BJ (cell line): ENCODE data around the gene SIRPA. TPM values are rescaled to one million over a fixed set of nuclear protein-coding genes. Genes with fewer than 3 reads are reported as not detected.

Experiments used
- CTCF ChIA-PET: fragments of 350-600 bp; formaldehyde crosslinking; extraction: SDS; loops from one replicate; lab custom pipeline; 2021; ENCODE audit warnings: antibody characterized with exemption, inconsistent platforms; lab: Yijun Ruan, JAX
- POLR2A ChIA-PET: fragments of 300-600 bp; sonication (Branson Sonifier 250); formaldehyde crosslinking; extraction: SDS; loops from one replicate; lab custom pipeline; 2021; ENCODE audit warnings: antibody characterized with exemption; lab: Charles Lee
- DNase-seq: peaks from one replicate; pipeline ENCODE4 v3.0.0-alpha.2; 2011; ENCODE audit warnings: low read depth
- H3K27me3 ChIP-seq: 2 replicates; pipeline ENCODE4 v1.6.0; 2011; ENCODE audit warnings: low read length; ENCODE audit not compliant: control insufficient read depth, insufficient read depth
- H3K36me3 ChIP-seq: 2 replicates; pipeline ENCODE4 v1.5.1; 2011; ENCODE audit warnings: low read length; ENCODE audit not compliant: control insufficient read depth, insufficient read depth
- H3K4me3 ChIP-seq: 2 replicates; pipeline ENCODE4 v1.5.1; 2011; ENCODE audit warnings: low read depth, mild to moderate bottlenecking, control low read depth, low read length
- polyA plus RNA-seq: library from polyadenylated mRNA; depleted of rRNA; stranded (reverse); fragments of >200 nt; gene quantifications from 2 replicates; pipeline ENCODE4 v1.2.3, GENCODE V29; 2011
- TF ChIP-seq, protein P1 (sequence below): IDR thresholded peaks from 2 replicates; pipeline ENCODE4 v1.5.1; 2011; ENCODE audit warnings: low read depth, mild to moderate bottlenecking, control low read depth, inconsistent platforms, low read length, moderate library complexity; ENCODE audit not compliant: insufficient read depth

SIRPA gene
- polyA plus RNA-seq, 1 experiment: 34.1 TPM

DNA sequence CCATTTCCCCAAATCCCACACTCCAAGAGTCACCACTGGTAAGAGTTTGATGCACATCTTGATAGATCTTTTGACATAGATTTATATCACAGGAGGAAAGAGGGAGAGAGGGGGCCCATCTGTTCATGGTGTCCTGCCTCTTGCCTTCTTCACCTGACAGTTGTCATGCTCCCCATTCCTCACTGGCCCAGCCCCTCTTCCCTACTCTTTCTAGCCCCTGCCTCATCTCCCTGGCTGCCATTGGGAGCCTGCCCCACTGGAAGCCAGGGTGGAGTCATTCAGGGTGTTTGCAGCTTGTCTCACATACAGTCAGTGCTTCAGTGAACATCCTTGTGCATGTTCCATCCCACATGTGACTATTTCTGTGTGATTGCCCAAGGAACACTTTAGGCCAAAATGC, 27.6 kb downstream of the SIRPA start:
- DNase-seq: no peak
- no peaks in the 10 kb centered on the region for H3K27me3 ChIP-seq
- H3K4me3 ChIP-seq: no peak overlapping the region
- H3K36me3 ChIP-seq: peaks cover 18% of the 10 kb centered on the region
- CTCF ChIA-PET: no interaction called here
- TF ChIP-seq, protein P1, sequence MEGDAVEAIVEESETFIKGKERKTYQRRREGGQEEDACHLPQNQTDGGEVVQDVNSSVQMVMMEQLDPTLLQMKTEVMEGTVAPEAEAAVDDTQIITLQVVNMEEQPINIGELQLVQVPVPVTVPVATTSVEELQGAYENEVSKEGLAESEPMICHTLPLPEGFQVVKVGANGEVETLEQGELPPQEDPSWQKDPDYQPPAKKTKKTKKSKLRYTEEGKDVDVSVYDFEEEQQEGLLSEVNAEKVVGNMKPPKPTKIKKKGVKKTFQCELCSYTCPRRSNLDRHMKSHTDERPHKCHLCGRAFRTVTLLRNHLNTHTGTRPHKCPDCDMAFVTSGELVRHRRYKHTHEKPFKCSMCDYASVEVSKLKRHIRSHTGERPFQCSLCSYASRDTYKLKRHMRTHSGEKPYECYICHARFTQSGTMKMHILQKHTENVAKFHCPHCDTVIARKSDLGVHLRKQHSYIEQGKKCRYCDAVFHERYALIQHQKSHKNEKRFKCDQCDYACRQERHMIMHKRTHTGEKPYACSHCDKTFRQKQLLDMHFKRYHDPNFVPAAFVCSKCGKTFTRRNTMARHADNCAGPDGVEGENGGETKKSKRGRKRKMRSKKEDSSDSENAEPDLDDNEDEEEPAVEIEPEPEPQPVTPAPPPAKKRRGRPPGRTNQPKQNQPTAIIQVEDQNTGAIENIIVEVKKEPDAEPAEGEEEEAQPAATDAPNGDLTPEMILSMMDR: no peak
- POLR2A ChIA-PET: no interaction called here

DNA sequence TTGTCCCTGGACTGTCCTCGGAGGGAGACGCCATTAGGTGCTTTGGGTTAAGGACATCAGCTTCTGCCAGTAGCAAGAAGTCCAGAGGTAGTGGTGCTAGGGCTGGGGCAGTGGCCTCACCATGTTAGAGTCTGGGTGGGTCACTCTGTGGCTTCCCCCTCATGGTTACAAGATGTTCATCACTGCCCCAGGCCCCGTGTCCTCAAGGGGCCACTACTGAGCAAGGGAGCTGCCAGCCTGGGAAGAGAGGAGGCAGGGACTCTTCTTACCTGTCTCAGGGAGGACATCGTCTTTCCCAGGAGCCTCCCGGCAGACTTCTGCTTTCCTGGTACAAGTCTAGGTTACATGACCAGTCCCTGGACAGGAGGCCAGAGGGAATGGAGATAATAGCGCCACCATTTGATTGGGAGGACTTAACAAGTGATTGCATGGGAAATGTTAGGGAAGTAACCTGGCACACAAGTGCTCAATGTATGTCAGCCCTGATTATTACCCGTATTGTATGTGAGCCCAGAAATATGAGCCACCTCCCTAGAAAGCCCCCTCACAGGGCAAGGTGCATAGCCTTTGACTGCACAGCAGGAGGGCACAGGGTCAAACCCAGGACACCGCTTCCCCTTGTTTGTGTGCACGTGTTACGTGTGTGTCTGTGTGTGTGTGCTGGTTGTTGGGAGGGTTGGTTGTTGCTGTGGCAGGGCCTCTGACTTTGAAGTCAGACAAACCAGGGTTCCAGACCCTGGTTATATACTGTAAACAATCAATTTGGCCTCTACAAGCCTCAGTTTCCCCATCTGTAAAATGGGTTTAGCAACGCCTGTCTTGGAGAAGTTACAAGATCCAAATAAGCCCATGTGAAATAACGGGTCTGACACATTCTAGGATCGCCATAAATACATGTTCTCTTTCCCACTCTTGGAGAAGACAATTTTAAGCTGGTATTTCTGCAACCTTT, 30.0 kb downstream of the SIRPA start:
- CTCF ChIA-PET: interaction anchor here (1.1 to 1.3 kb wide), 4 partner anchors 18 to 282 kb away, joined by 3 to 4 read pairs (median 3); no protein-coding TSS in a partner anchor
- Histone ChIP-seq H3K27me3 (no peaks in the 10 kb centered on the region), H3K36me3 (peaks cover 15% of the 10 kb centered on the region), H3K4me3 (no peak overlapping the region)
- POLR2A ChIA-PET: no interaction called here
- TF ChIP-seq, protein P1: no peak
- no peak for DNase-seq

DNA sequence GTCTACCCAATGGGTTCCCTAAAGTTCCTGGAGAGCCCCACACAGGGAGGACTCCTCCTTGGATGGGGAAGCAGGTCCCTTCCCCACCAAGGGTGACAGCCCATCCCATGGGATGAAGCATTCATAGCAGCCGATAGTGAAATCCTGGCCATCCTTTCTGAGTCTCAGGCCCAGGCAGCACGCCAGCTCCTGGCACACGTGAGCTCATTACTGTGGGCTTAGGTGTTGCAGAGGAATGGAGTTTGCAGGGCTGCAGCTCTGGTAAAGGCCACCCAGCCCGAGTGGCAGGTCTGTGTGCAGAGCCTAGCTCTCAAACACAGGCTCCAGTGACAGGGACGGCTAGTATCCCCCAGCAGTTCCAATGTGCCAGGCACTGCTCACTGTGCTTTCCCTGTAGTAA, 31.0 kb downstream of the SIRPA start:
- Histone ChIP-seq H3K36me3 (peaks cover 15% of the 10 kb centered on the region), H3K27me3 (no peaks in the 10 kb centered on the region), H3K4me3 (no peak overlapping the region)
- TF ChIP-seq, protein P1: no peak
- DNase-seq: no peak
- ChIA-PET POLR2A (no interaction called here), CTCF (interaction anchor here (1.3 kb wide), 2 partner anchors 136 to 281 kb away, joined by 3 read pairs; no protein-coding TSS in a partner anchor)

GRCh38 chr20:1927217-1927616, 32.0 kb downstream of the SIRPA start:
- H3K27me3 ChIP-seq: no peaks in the 10 kb centered on the region
- POLR2A ChIA-PET: no interaction called here
- no peak for DNase-seq
- TF ChIP-seq, protein P1: no peak
- H3K36me3 ChIP-seq: peaks cover 15% of the 10 kb centered on the region
- CTCF ChIA-PET: no interaction called here
- H3K4me3 ChIP-seq: no peak overlapping the region

DNA sequence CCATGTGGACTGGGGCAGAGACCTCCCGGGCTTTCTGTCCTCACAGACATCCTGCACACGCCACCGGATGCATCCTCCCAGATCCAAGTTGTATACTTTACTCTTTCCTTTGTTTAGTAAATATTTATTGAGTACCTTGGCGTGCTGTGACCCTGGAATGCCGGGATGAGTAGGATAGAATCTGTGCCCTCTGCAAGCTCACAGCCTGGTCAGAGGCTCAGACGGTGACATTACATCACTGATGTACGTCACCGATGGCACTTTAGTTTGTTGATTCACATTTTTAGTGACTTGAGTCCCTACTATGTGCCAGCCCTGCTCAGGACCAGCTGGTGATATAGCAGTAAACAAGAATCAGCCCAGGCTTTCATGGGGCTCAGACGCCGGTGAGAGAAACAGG, 32.9 kb downstream of the SIRPA start:
- ChIA-PET CTCF (interaction anchor here (1.6 kb wide), 1 partner anchor 16 kb away, joined by 3 read pairs; no protein-coding TSS in a partner anchor), POLR2A (no interaction called here)
- DNase-seq: no peak
- TF ChIP-seq, protein P1: no peak
- H3K4me3 ChIP-seq: no peak overlapping the region
- H3K27me3 ChIP-seq: no peaks in the 10 kb centered on the region
- peaks cover 10% of the 10 kb centered on the region for H3K36me3 ChIP-seq
